GM12878 (cell line): ENCODE measurements around the gene PTBP3. TPM values are rescaled to one million over a fixed set of nuclear protein-coding genes. Genes with fewer than 3 reads are reported as not detected.
A peak's percentile ranks its signal among the peaks of the same experiment; 100 is the strongest.

Experiments used
- ATAC-seq: fragments of 200-7000 bp; cut with Tn5 transposase; 3 replicates; pipeline ENCODE4 v1.9.1; 2020; ENCODE audit warnings: mild to moderate bottlenecking, moderate library complexity
- BruUV-seq: library from RNA; stranded (reverse); fragments of 400-500 nt; replicated peaks from 2 replicates; lab custom pipeline; 2021; lab: Mats Ljungman, UMichigan
- CTCF ChIA-PET: fragments of 300-600 bp; sonication (Branson Sonifier 250); formaldehyde crosslinking; extraction: SDS; loops from one replicate; lab custom pipeline; 2021; ENCODE audit warnings: inconsistent platforms; lab: Yijun Ruan, JAX
- POLR2A ChIA-PET: fragments of 350-600 bp; formaldehyde crosslinking; extraction: SDS; loops from one replicate; lab custom pipeline; 2021; ENCODE audit warnings: inconsistent platforms; lab: Charles Lee
- RAD21 ChIA-PET: fragments of 300-600 bp; sonication (Branson Sonifier 250); formaldehyde crosslinking; loops from one replicate; lab custom pipeline; 2023; ENCODE audit warnings: antibody characterized with exemption; ENCODE audit not compliant: unreplicated experiment; lab: Charles Lee
- SMC1A ChIA-PET: fragments of 300-600 bp; sonication (Branson Sonifier 250); formaldehyde crosslinking; loops from one replicate; lab custom pipeline; 2023; ENCODE audit not compliant: unreplicated experiment, uncharacterized antibody; lab: Charles Lee
- DNase-seq: peaks from one replicate; pipeline ENCODE4 v3.0.0-alpha.2; 2011; ENCODE audit warnings: low read depth, low spot score
- FAIRE-seq: peaks from 3 replicates; lab custom pipeline; 2011; peaks lifted over from hg19 to GRCh38; lab: Jason Lieb, UNC
- H2AFZ ChIP-seq: 2 replicates; pipeline ENCODE4 v1.6.0; 2011; ENCODE audit warnings: low read depth, low read length, control low read depth; ENCODE audit not compliant: control insufficient read depth
- H3K27ac ChIP-seq: 2 replicates; pipeline ENCODE4 v1.5.1; 2011; ENCODE audit warnings: control low read depth; ENCODE audit not compliant: control insufficient read depth, insufficient read depth
- H3K27me3 ChIP-seq, 2 experiments: replicated peaks in 1 of 2; 2 replicates each; pipeline versions ENCODE4 v1.6.0 to v1.6.1; 2011; ENCODE audit warnings: low read length in 1 of 2; ENCODE audit not compliant: control insufficient read depth in 2 of 2, insufficient read depth in 2 of 2
- H3K36me3 ChIP-seq, 2 experiments: 2 replicates each; pipeline ENCODE4 v1.5.1; 2011; ENCODE audit warnings: low read length in 1 of 2; ENCODE audit not compliant: control insufficient read depth in 2 of 2, insufficient read depth in 2 of 2
- H3K4me1 ChIP-seq: 2 replicates; pipeline ENCODE4 v1.6.1; 2011; ENCODE audit warnings: mild to moderate bottlenecking, low read length, moderate library complexity, mixed read lengths; ENCODE audit not compliant: control insufficient read depth, insufficient read depth
- H3K4me2 ChIP-seq: 2 replicates; pipeline ENCODE4 v1.6.0; 2011; ENCODE audit warnings: control low read depth; ENCODE audit not compliant: control insufficient read depth, insufficient read depth
- H3K4me3 ChIP-seq: fragments of 200-600 bp; sonication (generic); 2 replicates; pipeline ENCODE4 v1.5.1; 2016
- H3K79me2 ChIP-seq: 2 replicates; pipeline ENCODE4 v1.6.0; 2011; ENCODE audit warnings: low read length; ENCODE audit not compliant: control insufficient read depth, insufficient read depth
- H3K9ac ChIP-seq: 2 replicates; pipeline ENCODE4 v1.8.0; 2011; ENCODE audit warnings: low read length, control low read depth, mixed read lengths; ENCODE audit not compliant: control insufficient read depth, insufficient read depth
- H3K9me3 ChIP-seq: replicated peaks from 3 replicates; pipeline ENCODE4 v1.5.1; 2011; ENCODE audit warnings: mild to moderate bottlenecking, low read length; ENCODE audit not compliant: control insufficient read depth, insufficient read depth
- H4K20me1 ChIP-seq: 2 replicates; pipeline ENCODE4 v1.6.0; 2011; ENCODE audit not compliant: control insufficient read depth, insufficient read depth
- ASH2L ChIP-seq: fragments of 300-600, 200-600 bp; sonication (generic); IDR thresholded peaks from 2 replicates; pipeline ENCODE4 v1.6.1; 2017; ENCODE audit warnings: low read depth, mild to moderate bottlenecking, borderline replicate concordance
- ATF2 ChIP-seq: IDR thresholded peaks from 2 replicates; pipeline ENCODE4 v1.6.1; 2012; ENCODE audit warnings: low read length, inconsistent platforms
- CREB1 ChIP-seq: IDR thresholded peaks from 2 replicates; pipeline ENCODE4 v1.6.1; 2012; ENCODE audit warnings: low read depth, mild to moderate bottlenecking, inconsistent platforms
- DPF2 ChIP-seq: fragments of 450-650 bp; IDR thresholded peaks from 2 replicates; pipeline ENCODE4 v1.6.1; 2017; ENCODE audit warnings: mild to moderate bottlenecking
- EED ChIP-seq: sonication (generic); IDR thresholded peaks from 2 replicates; pipeline ENCODE4 v1.6.1; 2016; ENCODE audit warnings: antibody characterized with exemption, low read depth
- EGR1 ChIP-seq, 2 experiments: IDR thresholded peaks; 1 replicate in 1 of 2; 2 replicates in 1 of 2; pipeline ENCODE4 v1.6.1; 2011 to 2012; ENCODE audit warnings: low read depth in 2 of 2, low read length in 2 of 2, borderline replicate concordance in 1 of 2, mild to moderate bottlenecking in 1 of 2, moderate library complexity in 1 of 2
- NKRF ChIP-seq: fragments of 450-650 bp; conservative IDR thresholded peaks from 2 replicates; pipeline ENCODE4 v1.6.1; 2017; ENCODE audit warnings: mild to moderate bottlenecking, moderate library complexity
- NR2C1 ChIP-seq: fragments of 450-650 bp; IDR thresholded peaks from 2 replicates; pipeline ENCODE4 v1.6.1; 2017; ENCODE audit warnings: antibody characterized with exemption, mild to moderate bottlenecking, moderate library complexity
- NR2C2 ChIP-seq: IDR thresholded peaks from 2 replicates; pipeline ENCODE4 v1.6.1; 2011; ENCODE audit warnings: borderline replicate concordance, low read depth; ENCODE audit not compliant: control insufficient read depth, insufficient read length
- NR2F1 ChIP-seq: fragments of 450-650 bp; conservative IDR thresholded peaks from 2 replicates; pipeline ENCODE4 v1.6.1; 2017; ENCODE audit warnings: mild to moderate bottlenecking
- NRF1 ChIP-seq: conservative IDR thresholded peaks from 2 replicates; pipeline ENCODE4 v1.6.1; 2011; ENCODE audit warnings: mild to moderate bottlenecking, low read depth, low read length, improper control_type of control experiment
- RB1 ChIP-seq: fragments of 450-650 bp; formaldehyde crosslinking; IDR thresholded peaks from 2 replicates; pipeline ENCODE4 v1.6.1; 2017; ENCODE audit warnings: mild to moderate bottlenecking, borderline replicate concordance
- RELA ChIP-seq: fragments of 450-650 bp; IDR thresholded peaks from 2 replicates; pipeline ENCODE4 v1.8.0; 2014; ENCODE audit warnings: borderline replicate concordance; ENCODE audit not compliant: partially characterized antibody
- RUNX3 ChIP-seq: IDR thresholded peaks from 2 replicates; pipeline ENCODE4 v1.6.1; 2012; ENCODE audit warnings: low read length, inconsistent platforms
- SIN3A ChIP-seq: IDR thresholded peaks from 2 replicates; pipeline ENCODE4 v1.6.1; 2012; ENCODE audit warnings: low read depth, low read length, improper control_type of control experiment
- SPI1 ChIP-seq: IDR thresholded peaks from 2 replicates; pipeline ENCODE4 v1.6.1; 2011; ENCODE audit warnings: low read depth, mild to moderate bottlenecking, low read length, moderate library complexity, borderline replicate concordance; ENCODE audit not compliant: insufficient read depth
- ZSCAN29 ChIP-seq: fragments of 450-650 bp; IDR thresholded peaks from 2 replicates; pipeline ENCODE4 v1.6.1; 2017; ENCODE audit warnings: mild to moderate bottlenecking, moderate library complexity
- WGBS: methylation state at CpG from one replicate; pipeline ENCODE4 v1.1.6; 2016; ENCODE audit warnings: low lambda C conversion rate; ENCODE audit not compliant: insufficient replicate concordance, insufficient coverage; ENCODE audit errors: missing lambda C conversion rate; 5-methylcytosine and 5-hydroxymethylcytosine counted together
- in situ Hi-C: fragments of 300-500 bp; cut with MboI; formaldehyde crosslinking; loops from 9 replicates; pipeline ENCODE4 v1.14.3; 2018; ENCODE audit warnings: mixed read lengths
- intact Hi-C: fragments of 100-400 bp; cut with micrococcal nuclease; formaldehyde crosslinking; loops from one replicate; pipeline ENCODE4 v1.14.2; 2022; ENCODE audit not compliant: unreplicated experiment
- polyA plus RNA-seq, 11 experiments: library from polyadenylated mRNA; depleted of rRNA in 4 of 11; unstranded in 6 of 11; stranded (reverse) in 5 of 11; fragments of >200 nt; fragmentation: Nextera tagmentation in 4 of 11; fragmentation: Illumina TruSeq in 1 of 11; extraction: Ambion mirVana in 4 of 11; extraction: Trizol in 1 of 11; gene quantifications; 1 replicate in 1 of 11; 2 replicates in 10 of 11; pipeline versions ENCODE4 v1.2.1 to v1.2.3, GENCODE V29; 2011 to 2016; ENCODE audit warnings: inconsistent platforms in 2 of 11, missing spikeins in 2 of 11, low read depth in 1 of 11
- total RNA-seq, 4 experiments: library from RNA; depleted of rRNA in 3 of 4; stranded (reverse); fragments of >200 nt in 3 of 4; fragmentation: Illumina TruSeq in 1 of 4; extraction: Trizol in 1 of 4; gene quantifications; 2 replicates each; pipeline versions ENCODE4 v1.2.1 to v1.2.3, GENCODE V29; 2013 to 2021
- TF ChIP-seq, protein P1 (sequence below): IDR thresholded peaks from 2 replicates; pipeline ENCODE4 v1.6.1; 2011; ENCODE audit warnings: borderline replicate concordance, low read depth, mild to moderate bottlenecking, moderate library complexity, low read length; ENCODE audit not compliant: insufficient read depth, poor library complexity, severe bottlenecking

The PTBP3 gene
- total and polyA plus RNA-seq, 10 of the 15 experiments (the other 5 are each of a cell fraction or from before 2014, with no cell fraction given) = 12.5 to 104 (median 52.7) TPM

DNA sequence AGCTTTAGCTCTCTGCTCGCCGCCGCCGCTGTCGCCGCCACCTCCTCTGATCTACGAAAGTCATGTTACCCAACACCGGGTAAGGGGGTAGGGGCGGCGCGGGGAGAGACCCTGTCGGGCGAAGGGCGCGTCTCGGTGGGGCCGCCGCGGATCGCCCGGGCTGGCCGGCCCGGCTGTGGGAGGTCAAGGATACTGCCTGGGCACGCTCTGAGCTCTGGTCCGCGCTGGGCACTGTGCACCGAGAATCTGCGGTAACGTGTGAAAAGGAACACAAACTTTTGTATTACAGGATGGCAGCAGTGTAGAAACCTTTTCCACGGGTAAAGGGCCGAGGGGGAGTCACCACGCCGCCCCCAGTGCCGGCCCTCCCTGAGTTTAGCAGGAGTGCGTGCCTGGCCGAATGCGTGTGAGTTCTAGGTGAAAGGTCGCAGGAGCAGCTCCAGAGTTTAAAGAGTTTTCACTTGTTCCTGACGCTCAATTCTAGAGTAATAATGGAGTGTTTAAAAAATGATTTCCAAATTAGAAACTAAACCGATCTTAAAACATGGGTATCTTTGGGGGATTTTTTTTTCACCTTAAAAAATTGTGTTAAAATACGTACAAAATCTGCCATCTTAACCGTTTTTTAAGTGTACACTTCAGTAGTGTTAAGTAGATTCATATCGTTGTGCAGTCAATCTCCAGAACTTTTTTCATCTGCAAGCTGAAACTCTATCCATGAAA is 46.8 kb upstream of the PTBP3 start, which contains the start of gene HSDL2:
Gene HSDL2 (plus strand): TSS at position 7 of the 723 bp plus-strand sequence. CDS start 56 bp downstream, at position 63.
- Histone ChIP-seq H2AFZ (peak within 1 kb of the TSS; percentile 95), H3K4me3 (peak within 1 kb of the TSS; percentile 88), H3K27me3 (no peaks in the 10 kb centered on the region), H3K79me2 (peaks cover 33% of the 10 kb centered on the region), H3K27ac (peak within 1 kb of the TSS; percentile 95), H3K4me2 (peak within 1 kb of the TSS; percentile 93), H3K9ac (peak within 1 kb of the TSS; percentile 93), H4K20me1 (no peaks in the 10 kb centered on the region), H3K36me3 (no peaks in the 10 kb centered on the region), H3K9me3 (no peaks in the 10 kb centered on the region), H3K4me1 (peaks cover 17% of the 10 kb centered on the region)
- FAIRE-seq (no peak), ATAC-seq (peak; percentile 57), DNase-seq (no peak)
- in situ Hi-C loops (no loop called here), intact Hi-C loops (loop anchor here (5.0 kb wide), 1 partner anchor 437 kb away; no protein-coding TSS in a partner anchor)
- CTCF ChIA-PET = interaction anchor here (0.8 to 2.8 kb wide), 15 partner anchors 11 to 1317 kb away, joined by 3 to 12 read pairs (median 4); no protein-coding TSS in a partner anchor
- 2% methylated on average over 39 of the region's 43 CpGs for WGBS
- RAD21 ChIA-PET = interaction anchor here (0.6 to 2.8 kb wide), 14 partner anchors 18 to 714 kb away, joined by 3 to 11 read pairs (median 7); partner anchors contain the start of genes INIP, KIAA1958 and PTBP3
- SMC1A ChIA-PET = interaction anchor here (1.0 to 2.9 kb wide), 6 partner anchors 19 to 621 kb away, joined by 3 to 24 read pairs (median 6); no protein-coding TSS in a partner anchor
- TSS peak; percentile 73 for BruUV-seq
- POLR2A ChIA-PET = interaction anchor here (0.6 to 2.4 kb wide), 7 partner anchors 13 to 338 kb away, joined by 3 to 7 read pairs (median 4); partner anchors contain the start of genes INIP and PTBP3
- TF ChIP-seq SIN3A (0 out of 2 replicates have a peak, but pooled peaks have one; percentile 51), CREB1 (0 out of 2 replicates have a peak, but pooled peaks have one; percentile 4), SPI1 (no peak), ATF2 (peak; percentile 1; the same call in 1 of the 2 replicates), NKRF (peak; percentile 32; the same call in 1 of the 2 replicates), NR2C2 (no peak), RELA (no peak), RB1 (peak; percentile 25; the same call in 1 of the 2 replicates), NR2F1 (peak; percentile 68), RUNX3 (peak; percentile 43), NRF1 (no peak), ASH2L (peak; percentile 43; the same call in 1 of the 2 replicates), EED (0 out of 2 replicates have a peak, but pooled peaks have one; percentile 24), DPF2 (0 out of 2 replicates have a peak, but pooled peaks have one; percentile 4), ZSCAN29 (no peak), NR2C1 (0 out of 2 replicates have a peak, but pooled peaks have one; percentile 38), EGR1 (IDR thresholded peaks at IDR 0.05; ENCODE audit: borderline replicate concordance in 1 of 2, low read depth in 2 of 2, low read length in 2 of 2) (0 out of 3 replicates have a peak, but pooled peaks of 1 of the 2 experiments have one; percentile 18)
- TF ChIP-seq, protein P1, sequence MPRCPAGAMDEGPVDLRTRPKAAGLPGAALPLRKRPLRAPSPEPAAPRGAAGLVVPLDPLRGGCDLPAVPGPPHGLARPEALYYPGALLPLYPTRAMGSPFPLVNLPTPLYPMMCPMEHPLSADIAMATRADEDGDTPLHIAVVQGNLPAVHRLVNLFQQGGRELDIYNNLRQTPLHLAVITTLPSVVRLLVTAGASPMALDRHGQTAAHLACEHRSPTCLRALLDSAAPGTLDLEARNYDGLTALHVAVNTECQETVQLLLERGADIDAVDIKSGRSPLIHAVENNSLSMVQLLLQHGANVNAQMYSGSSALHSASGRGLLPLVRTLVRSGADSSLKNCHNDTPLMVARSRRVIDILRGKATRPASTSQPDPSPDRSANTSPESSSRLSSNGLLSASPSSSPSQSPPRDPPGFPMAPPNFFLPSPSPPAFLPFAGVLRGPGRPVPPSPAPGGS = no peak
